ENCODE results near the gene TRMT2B.

The TRMT2B gene

DNA sequence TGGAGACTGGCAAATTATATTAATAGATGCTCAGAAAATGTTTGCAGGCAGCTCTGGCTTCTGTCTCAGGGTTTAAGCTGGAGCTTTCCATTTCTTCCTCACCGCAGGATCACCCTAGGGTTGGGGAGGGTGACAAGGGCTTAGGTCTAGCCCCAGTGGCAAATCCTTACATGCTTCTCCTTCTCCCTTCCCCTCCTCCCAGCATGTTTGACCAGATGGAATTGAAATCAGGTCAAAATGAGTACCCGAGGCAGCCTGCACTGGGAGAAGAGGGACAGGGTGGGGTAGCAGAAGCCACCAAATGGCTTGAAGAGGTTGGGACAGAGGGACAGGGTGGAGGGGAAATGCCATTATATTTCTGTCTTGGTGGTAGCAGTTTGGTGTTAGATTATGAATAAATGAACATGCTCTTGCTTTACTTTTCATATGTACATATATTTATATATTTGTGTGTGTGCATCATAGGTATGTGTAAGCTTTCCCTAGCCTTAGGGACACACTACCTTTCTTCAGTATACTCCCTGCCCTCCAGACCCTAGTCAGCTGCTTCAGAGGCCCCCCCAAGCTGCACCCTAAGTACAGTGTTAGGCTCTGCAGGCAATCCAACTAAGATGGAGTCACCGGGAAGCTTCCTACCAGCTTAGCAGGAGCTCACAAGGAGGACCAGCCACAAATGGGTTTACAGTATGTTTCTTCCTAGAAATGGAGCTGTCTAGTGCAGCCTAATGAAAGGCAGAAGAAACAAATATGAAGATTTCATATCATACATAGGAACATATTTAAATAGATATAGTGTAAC, 28.6 kb upstream of the TRMT2B start:
- no peaks in the 10 kb centered on the region for H3K27me3 ChIP-seq (replicated peaks; ENCODE audit: control insufficient read depth, insufficient read depth, low read length)
- no peak for TF ChIP-seq CTCF (IDR thresholded peaks at IDR 0.05; ENCODE audit: insufficient read depth, low read length, poor library complexity, severe bottlenecking)
- no peak for DNase-seq (ENCODE audit: extremely low read depth, insufficient read length)
- no peak overlapping the region for H3K4me3 ChIP-seq (replicated peaks; ENCODE audit: low read depth, low read length)
- no peaks in the 10 kb centered on the region for H3K36me3 ChIP-seq (ENCODE audit: control insufficient read depth, insufficient read depth, low read length)

DNA sequence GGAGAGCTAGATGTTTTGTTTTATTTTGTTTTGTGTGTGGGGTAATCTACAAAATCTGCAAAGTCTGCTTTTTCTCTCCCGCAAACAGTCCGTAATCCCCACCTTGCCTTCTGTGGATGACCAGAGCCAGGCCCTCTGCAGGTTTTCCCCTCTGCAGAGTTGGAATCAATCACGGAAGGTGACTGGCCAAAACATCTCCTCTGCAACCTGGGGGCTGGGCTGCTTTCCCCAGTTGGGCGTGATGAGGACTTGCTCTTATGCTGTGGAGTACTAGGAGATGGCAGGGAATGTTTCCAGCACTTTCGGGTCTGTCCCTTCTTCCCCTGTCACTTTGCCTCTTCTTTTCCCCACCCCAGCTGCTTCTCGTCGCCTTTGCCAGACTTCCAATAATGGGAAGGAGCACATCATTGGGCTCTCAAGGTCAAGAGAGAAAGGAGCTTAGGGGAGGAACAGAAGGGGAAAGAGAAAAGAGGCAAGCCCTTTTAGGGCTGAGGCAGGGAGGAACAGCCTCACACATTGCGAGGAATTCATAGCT, 27.9 kb upstream of the TRMT2B start:
- no peak for TF ChIP-seq CTCF (IDR thresholded peaks at IDR 0.05; ENCODE audit: insufficient read depth, low read length, poor library complexity, severe bottlenecking)
- Histone ChIP-seq H3K36me3 (ENCODE audit: control insufficient read depth, insufficient read depth, low read length) (no peaks in the 10 kb centered on the region), H3K4me3 (replicated peaks; ENCODE audit: low read depth, low read length) (no peak overlapping the region)

GRCh38 chrX:101078716-101079598, 27.0 kb upstream of the TRMT2B start, which contains the start of gene TMEM35A:
TMEM35A (plus strand) TSS chrX:101078879; CDS start chrX:101079003, 124 bp downstream.
- TF ChIP-seq CTCF (IDR thresholded peaks at IDR 0.05; ENCODE audit: insufficient read depth, low read length, poor library complexity, severe bottlenecking) = no peak
- DNase-seq (ENCODE audit: extremely low read depth, insufficient read length) = no peak
- no peak within 1 kb of the TSS for H3K4me3 ChIP-seq (replicated peaks; ENCODE audit: low read depth, low read length)
- H3K27me3 ChIP-seq (replicated peaks; ENCODE audit: control insufficient read depth, insufficient read depth, low read length) = no peaks in the 10 kb centered on the region
- H3K36me3 ChIP-seq (ENCODE audit: control insufficient read depth, insufficient read depth, low read length) = no peaks in the 10 kb centered on the region

More for the DNA sequence above, 27.9 kb upstream of the TRMT2B start:
- no peak for DNase-seq (ENCODE audit: extremely low read depth, insufficient read length)
- no peaks in the 10 kb centered on the region for H3K27me3 ChIP-seq (replicated peaks; ENCODE audit: control insufficient read depth, insufficient read depth, low read length)

- TF ChIP-seq CTCF (IDR thresholded peaks at IDR 0.05; ENCODE audit: insufficient read depth, low read length, poor library complexity, severe bottlenecking) = no peak
- H3K4me3 ChIP-seq (replicated peaks; ENCODE audit: low read depth, low read length) = no peak overlapping the region
- H3K27me3 ChIP-seq (replicated peaks; ENCODE audit: control insufficient read depth, insufficient read depth, low read length) = no peaks in the 10 kb centered on the region
- DNase-seq (ENCODE audit: extremely low read depth, insufficient read length) = no peak
- no peaks in the 10 kb centered on the region for H3K36me3 ChIP-seq (ENCODE audit: control insufficient read depth, insufficient read depth, low read length)
Measured at GRCh38 chrX:101071582-101071981, 19.7 kb upstream of the TRMT2B start.

DNA sequence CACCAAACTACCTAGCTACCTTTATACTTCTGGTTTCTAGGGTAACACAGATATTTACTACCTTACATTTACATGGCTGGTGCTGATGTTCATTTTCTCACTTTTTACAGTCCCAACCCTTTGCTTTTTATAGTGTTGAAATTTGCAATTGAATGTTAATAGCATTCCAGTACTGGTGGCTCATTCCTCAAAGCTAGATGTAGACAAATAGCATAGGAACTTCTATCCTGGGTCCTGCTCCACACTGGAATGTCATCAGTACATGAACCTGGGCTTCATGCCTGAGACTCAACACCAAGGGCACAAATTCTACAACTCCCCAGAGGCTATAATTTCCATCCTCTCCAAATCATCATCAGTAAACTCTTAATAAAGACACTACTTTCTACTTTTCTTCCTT, 10.3 kb upstream of the TRMT2B start:
- TF ChIP-seq CTCF (IDR thresholded peaks at IDR 0.05; ENCODE audit: insufficient read depth, low read length, poor library complexity, severe bottlenecking) = no peak
- DNase-seq (ENCODE audit: extremely low read depth, insufficient read length) = no peak
- H3K4me3 ChIP-seq (replicated peaks; ENCODE audit: low read depth, low read length) = no peak overlapping the region
- H3K27me3 ChIP-seq (replicated peaks; ENCODE audit: control insufficient read depth, insufficient read depth, low read length) = no peaks in the 10 kb centered on the region
- H3K36me3 ChIP-seq (ENCODE audit: control insufficient read depth, insufficient read depth, low read length) = no peaks in the 10 kb centered on the region

Measured in GM06990 (cell line).